A549 treated with dexamethasone at 1 μM for 4 hours (cell line): ENCODE data around the gene C2orf92. TPM values are rescaled to one million over a fixed set of nuclear protein-coding genes. Genes with fewer than 3 reads are reported as not detected.

Experiments
- total RNA-seq: library from RNA; stranded (reverse); fragments of 200-300 nt; extraction: Qiagen RNA extraction; gene quantifications from 5 replicates; pipeline ENCODE4 v1.2.3, GENCODE V29; 2022

The C2orf92 gene
- total RNA-seq, result 0.26 to 0.77 TPM (median 0.59 TPM) in 5 replicates

DNA sequence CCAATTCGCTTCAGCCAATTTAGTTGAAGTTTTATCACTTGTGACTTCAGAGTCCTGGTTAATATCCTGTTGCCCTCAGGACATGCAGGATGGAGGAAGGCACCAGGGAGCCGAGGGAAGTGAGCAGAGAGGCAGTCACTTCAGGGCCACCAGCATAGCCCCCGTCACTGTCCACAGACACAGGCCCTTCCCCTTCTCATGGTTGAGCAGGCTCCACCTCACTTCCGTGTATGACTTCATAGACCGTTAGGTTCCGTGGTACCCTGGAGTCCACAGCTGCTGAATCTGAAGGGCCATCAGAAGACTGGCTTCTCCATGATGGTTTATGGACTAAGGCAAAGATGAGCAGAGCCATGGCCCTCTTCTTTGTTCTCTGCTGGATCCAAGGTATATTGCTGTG is at the start of gene C2orf92:
C2orf92 (plus strand) TSS at position 266 of the 400 bp plus-strand sequence; CDS start at position 342, 76 bp downstream.

DNA sequence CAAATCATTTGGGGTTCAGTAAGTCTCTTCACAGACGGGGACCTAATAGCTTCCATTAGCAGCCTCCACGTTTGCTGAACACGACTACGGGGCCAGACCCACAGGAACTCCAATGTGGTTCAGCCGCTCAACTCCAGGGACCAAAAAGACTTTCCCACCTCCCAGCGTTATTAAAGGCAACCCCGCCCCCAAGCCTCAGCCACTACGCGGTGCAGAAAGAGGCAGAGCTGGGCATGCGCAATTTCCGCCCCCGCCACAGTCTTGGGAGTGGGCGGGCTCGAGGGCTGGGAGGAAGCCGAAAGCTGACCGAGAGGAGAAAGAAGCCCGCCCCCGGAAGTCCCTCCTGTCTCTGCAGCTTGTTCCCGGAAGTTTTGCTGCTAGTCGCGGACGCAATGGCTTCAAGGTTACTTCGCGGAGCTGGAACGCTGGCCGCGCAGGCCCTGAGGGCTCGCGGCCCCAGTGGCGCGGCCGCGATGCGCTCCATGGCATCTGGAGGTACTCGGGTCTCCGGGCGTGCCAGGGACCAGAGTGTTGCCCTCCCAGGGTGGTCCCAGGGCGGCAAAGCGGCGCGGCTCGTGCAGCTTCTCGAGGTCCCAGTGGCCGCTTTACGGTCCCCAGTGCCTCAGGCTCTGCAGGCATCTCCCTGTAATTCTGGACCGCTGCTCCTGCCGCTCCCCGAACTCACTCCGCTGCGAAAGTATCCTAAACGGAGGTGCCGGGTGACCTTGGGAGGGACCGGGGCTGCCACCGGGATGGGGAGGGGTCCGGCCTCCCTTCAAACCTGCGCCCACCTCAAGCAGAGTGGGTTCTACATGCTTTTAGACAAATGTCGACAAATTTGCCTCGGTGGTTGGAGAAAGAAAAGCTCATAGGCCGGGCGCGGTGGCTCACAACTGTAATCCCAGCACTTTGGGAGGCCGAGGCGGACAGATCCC is 23.6 kb upstream of the C2orf92 start, which contains the start of gene COX5B:
COX5B (plus strand) TSS at position 368 of the 935 bp plus-strand sequence; CDS start at position 393, 25 bp downstream.

DNA sequence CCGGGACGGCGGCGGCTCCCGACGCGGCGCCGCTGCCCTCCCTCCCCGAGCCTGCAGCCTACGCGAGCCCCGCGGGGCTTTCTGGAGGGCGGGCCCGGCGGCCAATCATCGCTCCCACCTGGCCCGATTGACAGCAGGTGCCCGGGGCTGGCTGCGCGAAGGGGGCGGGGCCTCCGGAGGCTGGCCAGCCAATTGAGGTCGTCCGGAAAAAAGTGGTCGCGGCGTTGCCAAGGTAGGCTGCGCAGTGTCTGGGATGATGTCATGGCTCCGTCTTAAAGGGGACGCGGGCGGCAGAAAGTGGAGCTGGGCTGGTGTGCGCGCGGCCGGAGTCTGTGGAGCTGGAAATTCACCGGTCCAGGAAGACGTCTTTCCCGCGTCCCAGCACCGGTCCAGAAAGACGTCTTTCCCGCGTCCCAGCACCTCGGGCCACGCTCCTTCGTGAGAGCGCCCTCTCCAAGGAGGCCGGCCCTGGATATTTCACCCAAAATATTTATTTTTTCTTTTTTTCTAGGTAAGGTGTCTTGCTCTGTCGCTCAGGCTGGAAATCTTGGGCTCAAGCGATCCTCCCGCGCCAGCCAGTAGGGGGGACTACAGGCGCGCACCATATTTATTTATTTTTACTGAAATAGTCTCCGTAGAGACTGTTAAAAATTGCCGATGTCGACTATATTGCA is 5.4 kb upstream of the C2orf92 start, which contains the start of gene ACTR1B:
ACTR1B (minus strand) TSS at position 83 of the 674 bp plus-strand sequence. CDS start 154 bp downstream, outside the sequence.

DNA sequence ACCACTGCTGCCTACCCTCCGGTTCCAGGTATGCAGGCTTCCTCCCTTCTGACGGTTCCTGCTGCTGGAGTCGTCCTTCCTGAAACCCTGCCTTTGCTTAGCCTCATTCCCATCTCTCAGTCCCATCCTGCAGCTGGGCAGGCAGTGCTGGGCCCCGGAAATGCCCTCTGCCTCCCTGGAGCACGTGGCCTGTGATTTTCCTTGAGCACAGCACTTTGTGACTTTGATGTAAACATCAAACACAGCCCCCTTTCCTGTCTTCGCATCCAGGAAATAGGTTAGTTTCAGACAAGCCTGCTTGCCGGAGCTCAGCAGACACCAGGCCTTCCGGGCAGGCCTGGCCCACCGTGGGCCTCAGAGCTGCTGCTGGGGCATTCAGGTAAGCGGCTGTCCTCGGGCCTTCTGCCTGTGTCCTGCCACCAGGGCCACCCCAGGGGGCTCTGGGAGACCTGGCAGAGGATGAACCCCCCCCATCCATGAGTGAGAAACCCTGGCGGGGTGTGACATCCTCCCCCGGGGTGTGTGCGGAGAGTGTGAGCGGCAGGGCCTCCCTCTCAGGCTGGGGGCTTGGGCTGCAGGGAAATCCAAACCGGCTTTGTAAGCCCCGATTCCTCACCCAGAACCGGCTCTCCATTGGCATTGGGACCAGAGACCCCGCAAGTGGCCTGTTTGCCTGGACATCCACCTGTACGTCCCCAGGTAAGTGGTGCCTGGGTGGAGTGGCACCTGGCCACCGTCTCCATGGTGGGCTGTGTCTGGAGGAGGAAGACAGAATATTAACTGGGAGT is 44.0 kb downstream of the C2orf92 start, which contains the start of gene ZAP70:
ZAP70 (plus strand) TSS at position 281 of the 788 bp plus-strand sequence. CDS start 10,461 bp downstream, outside the sequence.

Other genes with a start within 250 kb of the C2orf92 start
- 4.0 to 6.4 TPM (median 5.6 TPM) in 5 replicates for gene ANKRD36B, start 79.8 kb upstream of the C2orf92 start, total RNA-seq
- 254 to 291 TPM (median 280 TPM) in 5 replicates for gene COX5B, start 23.7 kb upstream of the C2orf92 start, total RNA-seq
- gene ACTR1B, start 5.7 kb upstream of the C2orf92 start, total RNA-seq, result 32.4 to 40.8 TPM (median 37.5 TPM) in 5 replicates
- gene ZAP70, start 43.9 kb downstream of the C2orf92 start, total RNA-seq, result 0.09 to 0.19 TPM in 2 of 5 replicates, not detected in the others